HG02798 (cell line): ENCODE data around the gene ANKMY1.
A peak's percentile ranks its signal among the peaks of the same experiment; 100 is the strongest.
"Not testable (repeated sequence)": the region's sequence is repeated elsewhere in the genome, so short reads cannot be mapped to it uniquely, and the experiment has no call there.

Experiments used
- ATAC-seq: cut with Tn5 transposase; IDR thresholded peaks from one replicate; pipeline ENCODE4 v1.9.1; 2021; ENCODE audit warnings: mild to moderate bottlenecking; ENCODE audit not compliant: unreplicated experiment, poor library complexity

The ANKMY1 gene

DNA sequence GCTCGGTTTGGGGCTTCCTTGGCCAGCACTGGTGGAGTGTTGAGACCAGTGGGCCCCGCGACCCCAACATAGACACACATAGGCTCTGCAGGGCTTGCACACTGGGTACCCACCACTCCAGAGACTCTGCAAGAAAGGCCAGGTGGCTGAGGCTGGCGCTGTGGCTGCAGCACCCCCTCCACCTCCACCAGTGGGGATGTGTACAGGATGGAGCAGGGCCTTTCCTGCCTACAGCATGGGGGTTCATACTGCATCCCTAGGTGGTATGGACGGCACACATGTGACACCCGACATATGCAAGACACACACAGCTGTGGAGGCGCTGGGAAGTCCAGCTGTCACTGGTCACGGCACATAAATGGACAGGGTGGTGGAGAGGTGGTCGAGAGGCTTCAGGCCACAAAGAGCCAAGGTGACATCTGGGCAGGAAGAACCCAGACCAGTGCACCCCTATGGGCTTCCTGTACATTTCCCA is 11.8 kb upstream of the ANKMY1 start:
- no peak for ATAC-seq

DNA sequence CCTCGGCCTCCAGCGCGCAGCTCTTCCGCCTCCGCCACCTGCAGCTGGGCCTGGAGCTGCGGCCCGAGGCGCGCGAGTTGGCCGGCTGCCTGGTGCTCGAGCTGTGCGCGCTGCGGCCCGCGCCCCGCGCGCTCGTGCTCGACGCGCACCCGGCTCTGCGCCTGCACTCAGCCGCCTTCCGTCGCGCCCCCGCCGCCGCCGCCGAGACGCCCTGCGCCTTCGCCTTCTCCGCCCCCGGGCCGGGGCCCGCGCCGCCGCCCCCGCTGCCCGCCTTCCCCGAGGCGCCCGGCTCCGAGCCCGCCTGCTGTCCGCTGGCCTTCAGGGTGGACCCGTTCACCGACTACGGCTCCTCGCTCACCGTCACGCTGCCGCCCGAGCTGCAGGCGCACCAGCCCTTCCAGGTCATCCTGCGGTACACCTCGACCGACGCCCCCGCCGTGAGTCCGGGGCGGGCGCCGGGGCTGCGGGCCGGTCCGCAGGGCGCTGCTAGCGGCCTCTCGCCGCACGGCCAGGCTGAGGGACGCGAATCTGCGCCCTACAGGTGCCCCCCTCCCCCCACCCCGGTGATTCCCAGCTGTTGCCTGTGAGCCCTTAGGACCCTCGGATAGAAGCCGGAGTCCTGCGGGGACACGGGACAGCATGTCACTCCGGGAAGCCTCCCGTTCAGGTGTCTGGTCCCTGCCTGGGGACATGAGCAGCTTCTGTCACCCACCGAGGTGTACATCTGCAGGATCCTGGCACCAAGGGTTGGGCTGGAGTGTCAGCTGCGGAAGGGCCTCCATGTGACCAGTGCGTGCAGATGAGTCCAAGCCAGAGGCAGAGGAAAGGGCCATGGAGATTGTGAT is 11.1 kb upstream of the ANKMY1 start:
- peak; percentile 27 for ATAC-seq

DNA sequence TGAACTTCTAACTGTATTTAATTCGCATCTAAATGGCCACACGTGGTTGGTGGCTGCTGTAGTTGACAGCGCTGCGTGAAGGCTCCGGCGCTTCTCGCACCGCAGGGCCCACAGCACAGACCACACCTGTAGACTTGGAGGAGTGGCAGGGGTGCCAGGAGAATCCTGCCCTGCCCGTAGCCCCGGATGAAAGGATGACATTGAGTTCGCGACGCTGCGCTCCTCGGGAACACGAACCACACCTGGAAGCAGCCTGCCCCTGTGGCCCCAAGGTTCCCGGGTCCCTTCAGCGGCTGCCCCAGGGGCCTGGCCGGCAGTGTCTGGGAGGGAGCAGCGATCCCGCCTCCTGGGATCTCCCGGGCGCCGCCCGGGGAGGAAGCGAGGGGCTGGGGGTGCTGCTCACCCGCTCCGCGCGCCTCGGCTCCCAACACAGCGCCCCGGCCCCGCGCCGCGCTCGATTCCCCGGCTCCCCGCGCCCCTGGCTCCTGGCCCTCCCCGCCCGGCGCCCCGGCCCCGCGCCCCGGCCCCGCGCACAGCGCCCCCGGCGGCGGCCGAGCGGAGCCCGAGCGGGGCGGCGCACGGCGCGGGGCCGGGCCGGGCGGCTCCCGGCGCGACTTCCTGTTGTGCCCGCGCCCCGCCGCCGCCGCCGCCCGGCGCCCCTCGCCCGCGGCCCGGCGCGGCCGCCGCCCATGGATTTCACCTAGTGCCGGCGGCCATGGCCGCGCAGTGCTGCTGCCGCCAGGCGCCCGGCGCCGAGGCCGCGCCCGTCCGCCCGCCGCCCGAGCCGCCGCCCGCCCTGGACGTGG is 10.3 kb upstream of the ANKMY1 start, which contains the start of gene RNPEPL1:
Gene RNPEPL1, plus strand, starts transcription at position 613 of the 806 bp plus-strand sequence. Its CDS starts 103 bp downstream, at position 716.
- ATAC-seq = peak; percentile 40

DNA sequence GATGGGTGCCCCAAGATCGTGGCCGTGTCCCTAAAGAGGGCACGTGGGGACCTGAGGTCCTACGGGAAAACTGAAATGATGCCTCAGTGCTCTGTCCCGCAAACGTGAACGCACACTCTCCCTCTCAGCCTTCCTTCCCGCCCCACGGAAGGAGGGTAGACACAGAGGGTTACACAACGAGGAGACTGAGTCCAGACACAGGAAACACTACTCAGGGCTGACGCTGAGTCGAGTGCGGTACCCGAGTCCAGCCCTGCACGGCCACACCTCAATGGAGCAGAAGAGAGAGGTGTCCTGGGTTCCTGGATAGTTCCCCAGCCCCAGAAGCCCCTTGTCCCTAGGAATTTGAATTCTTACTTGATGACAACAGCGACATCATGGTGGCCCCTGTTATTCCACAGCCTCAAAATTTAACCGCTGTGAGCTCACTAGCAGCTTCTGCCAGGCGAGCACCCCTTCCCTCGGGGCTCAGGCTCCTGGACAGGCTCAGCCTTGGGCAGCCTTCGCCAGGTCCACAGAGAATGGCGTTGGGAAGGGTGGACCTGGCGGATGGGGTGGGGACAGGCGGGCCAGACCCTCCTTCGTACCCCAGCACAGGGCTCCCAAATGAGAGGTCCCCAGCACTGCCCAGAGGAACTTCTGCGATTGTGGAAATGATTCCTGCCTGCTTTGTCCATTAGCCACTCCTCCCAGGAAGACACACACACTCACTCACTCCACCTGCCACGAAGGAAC is 9.5 kb upstream of the ANKMY1 start:
- ATAC-seq = no peak

DNA sequence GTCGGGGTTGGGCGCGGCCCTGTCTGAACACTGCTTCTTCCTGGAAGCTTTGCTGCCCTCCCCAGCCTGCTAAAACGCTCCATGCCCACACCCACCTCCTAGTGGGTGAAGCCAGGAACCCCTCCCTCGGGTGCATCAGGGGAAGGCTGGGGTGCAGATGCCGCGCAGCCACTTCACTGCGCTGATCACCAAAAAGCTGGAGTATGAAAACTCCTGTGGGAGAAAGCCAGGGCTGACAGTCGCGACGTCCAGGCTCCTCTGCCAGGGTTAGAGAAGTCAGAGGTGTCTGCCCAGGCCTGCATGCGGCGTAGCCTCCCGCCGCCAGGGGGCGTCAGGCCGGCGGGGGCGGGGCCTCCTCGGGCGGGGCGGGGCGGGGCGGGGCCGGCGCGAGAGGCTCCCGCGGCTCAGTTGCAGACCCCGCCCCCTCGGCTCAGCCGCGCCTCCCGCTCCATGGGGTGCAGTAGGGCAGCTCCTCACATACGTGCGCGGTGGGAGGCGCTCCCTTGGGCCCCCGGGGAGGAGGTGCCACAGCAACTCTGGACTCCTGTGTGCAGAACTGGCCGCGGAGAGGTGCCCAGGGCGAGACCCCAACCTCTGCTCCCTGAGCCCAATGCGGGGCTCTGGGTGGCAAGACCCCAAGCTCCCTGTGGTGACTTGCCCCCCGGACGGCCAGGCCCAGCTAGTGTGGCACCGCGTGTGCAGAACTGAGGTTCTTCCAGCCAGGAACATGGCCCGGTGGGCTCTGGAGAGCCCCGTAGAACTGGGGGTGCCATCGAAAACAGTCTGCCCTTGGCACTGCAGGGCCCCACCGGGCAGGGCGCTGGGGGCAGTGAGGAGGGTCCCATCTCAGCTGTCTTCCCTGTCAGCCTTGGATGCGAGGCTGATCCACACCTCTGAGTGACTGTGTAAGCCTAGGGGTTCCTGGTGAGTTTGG is 8.7 kb upstream of the ANKMY1 start:
- ATAC-seq = peak; percentile 60

DNA sequence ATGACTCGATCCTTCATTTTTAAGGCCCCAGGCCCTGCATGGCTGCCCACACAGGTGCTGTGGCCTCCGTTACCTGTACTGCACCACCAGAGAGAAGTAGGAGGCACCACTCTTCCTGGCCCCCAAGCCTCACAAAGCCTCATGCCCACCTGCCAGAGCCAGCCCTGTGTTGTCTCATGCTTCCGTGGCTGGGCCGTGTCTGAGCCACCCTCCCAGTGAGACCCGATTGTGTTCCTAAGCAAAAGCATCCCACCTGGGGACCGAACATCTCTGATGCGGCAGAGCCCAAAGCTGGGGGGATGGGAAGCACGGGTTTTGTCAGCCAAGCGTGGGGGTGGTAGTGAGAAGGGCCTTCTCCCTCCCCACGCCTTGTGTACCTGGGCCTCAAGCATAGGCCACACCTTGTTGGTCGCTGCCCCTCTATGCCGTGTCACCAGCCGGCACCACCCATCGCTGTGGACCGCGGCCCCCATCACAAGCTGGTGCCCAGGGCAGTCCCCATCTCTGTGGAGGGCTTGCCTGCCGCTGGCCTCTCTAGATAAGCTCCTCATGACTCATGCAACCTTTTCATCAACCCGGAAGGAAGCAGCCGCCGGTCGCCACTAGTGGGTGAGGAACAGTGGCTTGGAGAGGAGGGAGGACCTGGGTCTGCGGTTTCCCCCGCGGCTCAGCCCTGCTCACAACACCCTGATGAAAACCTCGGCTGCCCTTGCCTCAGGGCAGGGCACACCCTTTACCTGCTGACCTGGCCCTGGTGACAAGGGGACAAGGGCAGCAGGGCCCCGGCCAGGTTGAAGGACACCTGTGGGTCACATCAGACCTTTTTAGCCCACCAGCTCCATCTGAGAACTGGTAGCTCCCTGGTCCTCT is 7.8 kb upstream of the ANKMY1 start:
- ATAC-seq = peak; percentile 29

DNA sequence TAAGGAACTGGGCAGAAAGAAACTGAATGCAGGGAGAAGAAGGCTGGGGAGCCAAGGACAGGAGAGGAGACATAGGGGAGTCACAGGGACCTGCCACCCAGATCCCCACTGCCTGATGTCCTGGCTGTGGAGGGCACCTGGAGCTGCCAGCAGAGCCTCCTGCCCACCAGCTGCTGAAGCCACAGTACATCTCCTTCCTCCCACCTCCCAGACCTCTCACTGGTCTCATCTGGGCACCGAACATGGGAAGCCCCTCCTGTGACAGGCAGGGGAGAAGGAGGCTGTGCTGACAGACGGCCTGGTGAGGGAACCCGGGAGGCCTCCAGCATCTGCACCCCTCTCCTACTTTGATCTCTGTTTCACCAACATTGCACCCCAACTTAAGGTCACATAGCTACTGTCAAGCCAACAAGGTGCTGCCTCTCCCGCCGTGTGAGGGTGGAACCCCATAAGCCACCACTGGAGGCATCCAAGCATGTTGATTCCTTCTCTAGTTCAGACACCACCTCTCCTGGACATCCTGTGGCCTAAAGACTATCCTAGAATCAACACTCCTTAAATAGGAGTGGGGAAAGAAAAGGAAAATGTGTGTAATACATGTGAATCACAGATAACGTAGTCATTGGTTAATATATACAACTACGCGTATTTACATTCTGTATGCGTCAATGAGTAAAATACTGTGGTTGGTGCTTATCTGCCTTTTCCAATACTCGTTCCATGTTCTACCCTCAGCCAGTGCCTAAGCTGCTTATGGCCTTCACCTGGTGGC is 7.0 kb upstream of the ANKMY1 start:
- no peak for ATAC-seq

DNA sequence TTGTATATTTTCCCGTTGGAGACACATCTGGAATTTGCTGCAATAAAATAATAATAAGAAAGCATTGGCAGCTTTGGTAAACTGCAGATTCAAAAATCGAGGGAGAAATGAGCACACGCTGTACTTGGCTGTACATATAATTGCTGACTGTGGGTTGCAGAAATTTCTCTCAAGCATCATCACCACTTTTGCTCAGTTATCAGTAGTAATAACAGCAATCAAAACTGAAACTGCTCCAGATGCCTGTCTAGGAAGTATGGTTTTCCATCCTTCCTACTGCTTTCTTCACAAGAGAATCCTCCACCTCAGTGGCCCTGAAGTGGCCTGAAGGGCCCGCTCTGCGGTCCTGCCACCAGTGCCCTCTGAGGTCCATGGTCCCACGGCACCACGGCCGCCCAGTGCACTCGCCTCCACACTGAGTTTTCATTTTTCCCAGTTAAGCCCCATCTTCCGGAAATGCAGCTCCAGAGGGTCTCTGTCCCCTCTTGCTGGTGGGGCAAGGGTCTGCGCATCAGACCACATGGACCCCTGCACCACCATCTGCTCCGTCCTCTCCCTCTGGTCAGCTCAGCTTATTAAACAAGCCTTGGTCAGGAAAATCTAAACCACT is 6.3 kb upstream of the ANKMY1 start:
- ATAC-seq = no peak

DNA sequence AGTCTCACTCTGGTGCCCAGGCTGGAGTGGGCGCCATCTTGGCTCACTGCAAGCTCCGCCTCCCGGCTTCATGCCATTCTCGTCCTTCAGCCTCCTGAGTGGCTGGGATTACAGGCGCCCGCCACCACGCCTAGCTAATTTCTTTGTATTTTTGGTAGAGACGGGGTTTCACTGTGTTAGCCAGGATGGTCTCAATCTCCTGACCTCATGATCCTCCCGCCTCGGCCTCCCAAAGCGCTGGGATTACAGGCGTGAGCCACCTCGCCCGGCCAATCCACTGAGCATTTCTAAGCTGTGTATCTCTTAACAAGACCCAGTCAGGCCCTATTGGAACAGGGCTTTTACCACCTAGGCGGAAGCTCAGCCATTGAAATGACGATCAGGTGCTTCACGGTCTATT is 5.4 kb upstream of the ANKMY1 start:
- ATAC-seq = not testable (repeated sequence)

DNA sequence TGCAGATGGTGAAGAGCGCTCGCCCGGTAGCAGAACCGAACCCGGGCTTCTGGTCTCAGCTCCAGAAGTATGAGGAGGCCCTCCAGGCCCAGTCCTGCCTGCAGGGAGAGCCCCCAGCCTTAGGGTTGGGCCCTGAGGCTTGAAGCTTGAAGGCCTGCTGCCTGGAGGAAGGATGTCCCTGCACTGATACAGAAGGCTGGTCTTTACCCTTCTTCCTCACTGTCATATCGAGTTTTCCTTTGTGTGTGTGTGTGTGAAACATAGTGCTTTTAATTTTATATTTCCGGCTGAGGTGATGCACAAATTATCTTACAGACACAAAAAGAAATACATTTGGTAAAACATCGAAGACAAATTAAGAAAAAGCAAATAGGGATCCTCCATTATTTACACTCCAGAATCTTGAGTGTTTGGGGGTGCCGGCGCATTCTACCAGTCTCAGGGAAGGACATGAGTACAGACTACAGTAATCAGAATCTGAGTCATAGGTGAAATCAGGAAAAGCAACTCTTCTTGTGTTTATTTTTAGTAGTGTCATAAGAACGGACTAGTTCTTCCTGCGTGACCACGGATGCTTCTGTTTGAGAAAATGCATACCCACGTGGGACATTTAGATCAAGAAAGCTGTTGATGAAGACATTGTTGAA is 3.7 kb upstream of the ANKMY1 start:
- peak; percentile 3 for ATAC-seq

DNA sequence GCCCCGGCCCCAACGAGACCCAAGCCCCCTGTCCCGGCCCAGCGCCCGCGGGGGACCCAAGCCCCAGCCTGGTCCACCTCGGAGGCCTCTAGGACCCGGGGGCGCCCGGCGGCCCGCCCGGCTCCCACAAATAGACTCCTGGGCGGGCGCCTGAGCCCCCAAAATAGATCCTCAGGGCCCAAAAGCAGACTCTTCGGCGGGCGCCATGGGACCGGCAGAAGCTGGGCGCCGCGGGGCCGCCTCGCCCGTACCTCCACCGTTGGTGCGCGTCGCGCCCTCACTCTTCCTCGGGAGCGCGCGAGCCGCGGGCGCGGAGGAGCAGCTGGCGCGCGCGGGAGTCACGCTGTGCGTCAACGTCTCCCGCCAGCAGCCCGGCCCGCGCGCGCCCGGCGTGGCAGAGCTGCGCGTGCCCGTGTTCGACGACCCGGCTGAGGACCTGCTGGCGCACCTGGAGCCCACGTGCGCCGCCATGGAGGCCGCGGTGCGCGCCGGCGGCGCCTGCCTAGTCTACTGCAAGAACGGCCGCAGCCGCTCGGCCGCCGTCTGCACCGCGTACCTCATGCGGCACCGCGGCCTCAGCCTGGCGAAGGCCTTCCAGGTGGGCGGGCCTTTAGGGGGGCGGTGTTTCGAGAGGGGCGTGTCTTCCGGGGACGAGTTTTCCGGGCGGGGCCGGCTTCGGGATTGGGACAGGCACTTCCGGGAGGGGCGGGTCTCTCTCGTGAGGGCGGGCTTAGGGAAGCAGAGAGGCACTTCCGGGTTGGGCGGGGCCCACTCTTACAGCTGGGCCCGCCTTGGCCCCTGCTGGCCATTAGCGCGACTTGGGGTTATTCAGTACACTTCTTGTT is 2.9 kb upstream of the ANKMY1 start:
- ATAC-seq = peak; percentile 70

DNA sequence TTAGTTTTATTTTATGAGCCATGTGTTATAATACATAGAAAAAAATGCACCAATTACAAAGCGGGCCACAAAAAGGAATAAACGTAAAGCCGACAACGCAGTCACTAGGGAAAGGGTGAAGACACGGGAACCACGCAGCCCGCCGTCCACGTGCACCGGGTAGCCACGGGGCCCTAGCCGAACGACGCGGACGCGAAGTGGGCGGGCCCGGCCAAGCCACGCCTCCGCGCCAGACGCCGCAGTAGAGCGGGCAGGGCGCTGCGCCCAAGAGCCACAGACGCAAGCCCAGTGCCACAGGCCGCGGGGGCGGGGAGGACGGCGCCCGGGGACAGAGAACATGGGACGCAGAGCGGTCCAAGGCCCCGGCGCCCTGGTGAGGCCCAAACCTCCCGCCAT is 2.3 kb upstream of the ANKMY1 start, which contains the start of gene DUSP28:
Gene DUSP28, plus strand, starts transcription at position 274 of the 396 bp plus-strand sequence. CDS start 328 bp downstream, outside the sequence.
- ATAC-seq = peak; percentile 62

DNA sequence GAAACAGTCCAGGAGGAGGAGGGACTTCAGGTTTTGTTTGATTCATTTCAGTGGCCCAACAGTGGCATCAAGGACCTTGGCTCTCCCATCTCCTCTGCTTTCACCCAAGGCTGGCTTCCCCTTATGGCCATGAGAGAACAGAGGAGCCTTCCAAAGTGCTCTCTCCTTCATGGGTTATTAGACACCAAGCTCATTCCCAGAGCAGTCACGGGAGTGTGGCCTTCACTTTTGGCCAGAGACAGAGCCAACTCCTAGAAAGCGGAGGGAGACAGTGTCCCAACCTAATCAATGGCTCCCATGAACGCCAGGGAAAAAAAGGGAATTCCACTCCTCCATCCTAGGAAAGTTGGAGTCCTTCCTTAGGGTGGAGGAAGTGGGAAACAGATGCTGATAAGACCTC is 1.5 kb upstream of the ANKMY1 start:
- no peak for ATAC-seq

DNA sequence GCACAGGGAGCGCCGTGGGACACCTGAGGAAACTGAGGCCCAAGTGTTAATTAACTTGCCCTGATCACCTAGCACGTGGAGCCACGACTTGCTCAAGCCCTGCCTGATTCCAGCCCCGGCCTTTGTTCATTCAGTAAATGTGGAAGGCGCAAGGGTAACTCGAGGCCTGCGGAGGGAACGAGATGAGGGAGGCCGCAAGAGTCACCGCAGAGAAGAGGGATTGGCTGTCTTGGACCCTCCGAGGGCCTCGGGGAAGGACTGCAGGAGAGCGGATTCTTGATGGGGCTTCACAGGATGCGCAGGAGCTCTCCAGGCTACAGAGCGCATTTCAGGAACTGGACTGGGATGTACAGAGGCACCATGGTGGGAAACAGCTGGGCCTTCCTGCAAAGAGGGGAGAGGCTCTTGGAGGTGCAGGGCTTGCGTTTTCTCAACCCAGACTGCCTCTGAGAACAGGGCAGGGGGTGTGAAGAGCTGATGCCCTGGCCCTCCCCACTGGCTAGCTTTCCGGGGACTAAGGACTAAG is 511 bp upstream of the ANKMY1 start:
- no peak for ATAC-seq

DNA sequence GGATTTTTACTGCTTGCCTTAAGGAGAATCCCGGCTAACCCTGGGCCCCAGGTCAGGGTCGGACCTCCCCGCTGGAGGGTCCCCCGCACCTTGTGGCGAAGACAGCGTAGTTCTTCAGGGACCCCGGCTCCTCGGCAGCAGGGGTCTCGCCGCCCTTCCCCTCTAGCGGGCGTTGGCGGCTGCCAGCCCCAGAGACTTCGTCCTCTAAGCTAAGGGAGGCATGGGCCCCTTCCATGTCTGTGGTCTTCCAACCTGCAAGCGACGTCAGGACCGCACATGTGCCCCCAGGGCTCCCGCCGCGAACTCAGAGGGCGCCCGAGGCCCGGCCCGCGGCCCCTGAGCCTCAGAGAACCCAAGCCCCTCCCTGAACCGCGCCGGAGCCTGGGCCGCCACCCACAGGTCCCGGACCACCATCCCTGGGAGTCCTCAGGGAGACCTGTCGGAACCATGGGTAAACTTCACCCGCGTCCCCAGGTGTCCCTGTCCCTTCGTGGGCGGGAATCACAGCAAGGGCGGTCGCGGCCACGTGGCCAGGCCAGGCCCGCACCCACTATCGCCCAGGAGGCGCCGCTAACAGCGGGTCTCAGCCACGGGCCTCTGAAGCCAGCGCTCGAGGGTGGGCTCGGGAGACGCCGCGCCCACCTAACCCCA is 562 bp downstream of the ANKMY1 start:
- ATAC-seq = no peak
